Stomach (tissue), 9 donors: ENCODE measurements around the gene ZBTB34. TPM values are rescaled to one million over a fixed set of nuclear protein-coding genes. Genes with fewer than 3 reads are reported as not detected.
"Not testable (repeated sequence)": the region's sequence is repeated elsewhere in the genome, so short reads cannot be mapped to it uniquely, and the experiment has no call there.

ENCODE experiments used
- DNase-seq, 2 donors: peaks; one replicate each; pipeline versions ENCODE4 v3.0.0 to v3.0.0-alpha.2; 2013 to 2019
- H3K27ac ChIP-seq, 5 donors: fragments of 200-600 bp in 4 of 5; sonication (generic) in 4 of 5; one replicate each; pipeline ENCODE4 v1.5.1; 2013 to 2019; ENCODE audit warnings: mild to moderate bottlenecking in 1 of 5, moderate library complexity in 1 of 5
- H3K27me3 ChIP-seq, 3 donors: fragments of 200-600 bp; sonication (generic); one replicate each; pipeline ENCODE4 v1.5.1; 2017 to 2019; ENCODE audit warnings: mixed run types in 1 of 3
- H3K36me3 ChIP-seq, 4 donors: fragments of 200-600 bp; sonication (generic); 1 replicate in 3 of 4; 2 replicates in 1 of 4; pipeline ENCODE4 v1.5.1; 2016 to 2019
- H3K4me1 ChIP-seq, 4 donors: fragments of 200-600 bp; sonication (generic); one replicate each; pipeline ENCODE4 v1.5.1; 2016 to 2019
- H3K4me3 ChIP-seq, 4 donors: fragments of 200-600 bp; sonication (generic) in 3 of 4; one replicate each; pipeline ENCODE4 v1.5.1; 2016 to 2019; ENCODE audit warnings: mild to moderate bottlenecking in 1 of 4
- H3K9me3 ChIP-seq, 4 donors: fragments of 200-600 bp; sonication (generic); one replicate each; pipeline ENCODE4 v1.5.1; 2016 to 2019
- CTCF ChIP-seq, 7 experiments: fragments of 450-650 bp in 4 of 7; fragments of 200-600 bp in 3 of 7; sonication (generic) in 3 of 7; IDR thresholded peaks; one replicate each; pipeline ENCODE4 v1.5.1; 2016 to 2019; ENCODE audit warnings: antibody characterized with exemption in 7 of 7, control low read depth in 2 of 7, mild to moderate bottlenecking in 1 of 7
- EP300 ChIP-seq: sonication (generic); formaldehyde crosslinking; IDR thresholded peaks from one replicate; pipeline ENCODE4 v1.6.1; 2017; ENCODE audit warnings: antibody characterized with exemption
- POLR2A ChIP-seq, 4 donors: fragments of 450-650 bp; IDR thresholded peaks; one replicate each; pipeline ENCODE4 v1.6.1; 2016; ENCODE audit warnings: antibody characterized with exemption in 4 of 4, control low read depth in 2 of 4, mild to moderate bottlenecking in 1 of 4, moderate library complexity in 1 of 4
- POLR2AphosphoS5 ChIP-seq, 3 donors: sonication (generic); formaldehyde crosslinking; IDR thresholded peaks; one replicate each; pipeline ENCODE4 v1.6.1; 2016; ENCODE audit warnings: antibody characterized with exemption in 3 of 3
- WGBS, 5 donors: extraction: QIAGEN DNeasy Blood & Tissue Kit in 3 of 5; methylation state at CpG; one replicate each; pipeline versions ENCODE4 v1.1.5 to v1.1.7; 2013 to 2018; 5-methylcytosine and 5-hydroxymethylcytosine counted together
- intact Hi-C: fragments of 100-400 bp; cut with DNase I; formaldehyde crosslinking; loops from one replicate; pipeline ENCODE4 v1.15.1; 2023; ENCODE audit warnings: low total_unique reads
- polyA plus RNA-seq, 3 donors: library from polyadenylated mRNA; stranded (reverse); fragments of 200-250 nt; gene quantifications; one replicate each; pipeline ENCODE4 v1.2.3, GENCODE V29; 2013
- total RNA-seq, 5 donors: library from RNA; depleted of rRNA; stranded (reverse); fragments of >200 nt; gene quantifications; one replicate each; pipeline versions ENCODE4 v1.1.0 to v1.2.3, GENCODE V29; 2014 to 2016
- donor health status: healthy with polysubstance abuse.
- donor health status: Bipolar disorder and iron deficiency.
- donor health status: healthy.

ZBTB34 gene
- total and polyA plus RNA-seq, 8 donors: 0.92 to 25.7 (median 9.7) TPM

- Histone ChIP-seq H3K4me1 (peaks cover 0 to 9% (median 3%) of the 10 kb centered on the region in 4 donors), H3K36me3 (peaks cover 31 to 88% (median 58%) of the 10 kb centered on the region in 4 donors), H3K27me3 (no peaks in the 10 kb centered on the region), H3K27ac (no peak overlapping the region), H3K4me3 (no peak overlapping the region), H3K9me3 (peaks cover 10 to 31% (median 19%) of the 10 kb centered on the region in 4 donors)
- no peak for DNase-seq
- WGBS, 5 donors: 94 to 100% (median 96%) methylated on average over 5 of the region's 5 CpGs
- intact Hi-C loops: no loop called here
- TF ChIP-seq POLR2AphosphoS5 (IDR thresholded peaks at IDR 0.05) (no peak), CTCF (IDR thresholded peaks at IDR 0.05) (no peak), POLR2A (IDR thresholded peaks at IDR 0.05) (no peak), EP300 (no peak)
These were observed 42.0 kb upstream of the ZBTB34 start for GRCh38 chr9:126818482-126818881.

- 75 to 94% (median 88%) methylated on average over 1 of the region's 1 CpG for WGBS, 5 donors
- TF ChIP-seq POLR2A (IDR thresholded peaks at IDR 0.05): no peak
- TF ChIP-seq EP300: no peak
- TF ChIP-seq CTCF (IDR thresholded peaks at IDR 0.05): no peak
- TF ChIP-seq POLR2AphosphoS5 (IDR thresholded peaks at IDR 0.05): no peak
- intact Hi-C loops: no loop called here
These were observed 41.0 kb upstream of the ZBTB34 start for GRCh38 chr9:126819482-126819881.

GRCh38 chr9:126822278-126822677, 38.2 kb upstream of the ZBTB34 start:
- Histone ChIP-seq H3K27me3 (no peaks in the 10 kb centered on the region), H3K4me1 (peaks cover 0 to 16% (median 10%) of the 10 kb centered on the region in 4 donors), H3K9me3 (peaks cover 4 to 24% (median 15%) of the 10 kb centered on the region in 4 donors), H3K27ac (no peak overlapping the region), H3K4me3 (no peak overlapping the region), H3K36me3 (peaks cover 20 to 77% (median 45%) of the 10 kb centered on the region in 4 donors)
- WGBS, 5 donors: 46 to 63% (median 57%) methylated on average over 2 of the region's 2 CpGs
- intact Hi-C loops: no loop called here
- DNase-seq: no peak
- TF ChIP-seq CTCF (IDR thresholded peaks at IDR 0.05) (no peak), POLR2A (IDR thresholded peaks at IDR 0.05) (no peak), POLR2AphosphoS5 (IDR thresholded peaks at IDR 0.05) (no peak), EP300 (no peak)

More at GRCh38 chr9:126819482-126819881, 41.0 kb upstream of the ZBTB34 start:
- no peak for DNase-seq
- Histone ChIP-seq H3K27me3 (no peaks in the 10 kb centered on the region), H3K4me3 (no peak overlapping the region), H3K4me1 (peaks cover 0 to 16% (median 10%) of the 10 kb centered on the region in 4 donors), H3K27ac (no peak overlapping the region), H3K9me3 (peaks cover 8 to 29% (median 17%) of the 10 kb centered on the region in 4 donors), H3K36me3 (peaks cover 23 to 86% (median 52%) of the 10 kb centered on the region in 4 donors)

GRCh38 chr9:126822873-126823272, 37.6 kb upstream of the ZBTB34 start:
- intact Hi-C loops: no loop called here

GRCh38 chr9:126824052-126824451, 36.4 kb upstream of the ZBTB34 start:
- H3K27ac ChIP-seq, intact Hi-C loops, H3K27me3 ChIP-seq, DNase-seq, H3K4me3 ChIP-seq: not testable (repeated sequence)
- WGBS, 5 donors: 90 to 93% (median 92%) methylated on average over 7 of the region's 7 CpGs
- H3K9me3 ChIP-seq: peaks cover 0 to 13% (median 4%) of the 10 kb centered on the region in 4 donors
- peaks cover 12 to 70% (median 38%) of the 10 kb centered on the region in 4 donors for H3K36me3 ChIP-seq
- peaks cover 0 to 22% (median 12%) of the 10 kb centered on the region in 4 donors for H3K4me1 ChIP-seq

More at GRCh38 chr9:126822873-126823272, 37.6 kb upstream of the ZBTB34 start:
- Histone ChIP-seq H3K27me3 (no peaks in the 10 kb centered on the region), H3K4me1 (peaks cover 0 to 21% (median 12%) of the 10 kb centered on the region in 4 donors), H3K27ac (no peak overlapping the region), H3K36me3 (peaks cover 20 to 78% (median 47%) of the 10 kb centered on the region in 4 donors), H3K9me3 (peaks cover 4 to 20% (median 15%) of the 10 kb centered on the region in 4 donors), H3K4me3 (no peak overlapping the region)
- WGBS, 5 donors: 78 to 93% (median 93%) methylated on average over 1 of the region's 1 CpG
- DNase-seq: no peak
- TF ChIP-seq CTCF (IDR thresholded peaks at IDR 0.05): no peak
- TF ChIP-seq POLR2A (IDR thresholded peaks at IDR 0.05): no peak
- no peak for TF ChIP-seq POLR2AphosphoS5 (IDR thresholded peaks at IDR 0.05)
- TF ChIP-seq EP300: no peak
